Thymus (tissue), 11 donors: ENCODE measurements around the gene NPAS1. TPM values are rescaled to one million over a fixed set of nuclear protein-coding genes. Genes with fewer than 3 reads are reported as not detected.
"Not testable (repeated sequence)": the region's sequence is repeated elsewhere in the genome, so short reads cannot be mapped to it uniquely, and the experiment has no call there.

Source experiments
- DNase-seq, 9 donors: peaks; one replicate each; pipeline ENCODE4 v3.0.0-alpha.2; 2013; ENCODE audit warnings: low spot score in 9 of 9, low read depth in 6 of 9, missing footprints in 1 of 9
- H3K27ac ChIP-seq, 2 donors: one replicate each; pipeline ENCODE4 v1.5.1; 2013; ENCODE audit warnings: control low read depth in 1 of 2, low read depth in 1 of 2, low read length in 1 of 2, mild to moderate bottlenecking in 1 of 2, moderate library complexity in 1 of 2
- H3K27me3 ChIP-seq, 2 donors: one replicate each; pipeline ENCODE4 v1.5.1; 2013; ENCODE audit warnings: low read length in 1 of 2; ENCODE audit not compliant: control insufficient read depth in 2 of 2, insufficient read depth in 1 of 2
- H3K36me3 ChIP-seq, 2 donors: one replicate each; pipeline ENCODE4 v1.5.1; 2013; ENCODE audit warnings: low read length in 1 of 2, mild to moderate bottlenecking in 1 of 2, moderate library complexity in 1 of 2; ENCODE audit not compliant: control insufficient read depth in 2 of 2, insufficient read depth in 2 of 2
- H3K4me1 ChIP-seq, 2 donors: one replicate each; pipeline ENCODE4 v1.5.1; 2013; ENCODE audit warnings: low read length in 2 of 2; ENCODE audit not compliant: control insufficient read depth in 2 of 2, insufficient read depth in 2 of 2
- H3K4me3 ChIP-seq, 2 donors: one replicate each; pipeline ENCODE4 v1.5.1; 2013; ENCODE audit warnings: low read length in 2 of 2, control low read depth in 1 of 2, mild to moderate bottlenecking in 1 of 2
- H3K9me3 ChIP-seq, 2 donors: one replicate each; pipeline ENCODE4 v1.5.1; 2013; ENCODE audit warnings: low read length in 1 of 2, mild to moderate bottlenecking in 1 of 2; ENCODE audit not compliant: control insufficient read depth in 2 of 2, insufficient read depth in 1 of 2
- WGBS: extraction: QIAGEN DNeasy Blood & Tissue Kit; methylation state at CpG from one replicate; pipeline ENCODE4 v1.1.7; 2013; 5-methylcytosine and 5-hydroxymethylcytosine counted together
- polyA plus RNA-seq: library from polyadenylated mRNA; stranded (reverse); fragments of 200-250 nt; gene quantifications from one replicate; pipeline ENCODE4 v1.2.3, GENCODE V29; 2013
- total RNA-seq: library from RNA; stranded (reverse); fragments of 120-200 nt; gene quantifications from one replicate; pipeline ENCODE4 v1.2.4, GENCODE V29; 2013
- donor health status: healthy.

NPAS1 gene
- total and polyA plus RNA-seq, 2 donors, result 0.09 to 0.46 TPM

DNA sequence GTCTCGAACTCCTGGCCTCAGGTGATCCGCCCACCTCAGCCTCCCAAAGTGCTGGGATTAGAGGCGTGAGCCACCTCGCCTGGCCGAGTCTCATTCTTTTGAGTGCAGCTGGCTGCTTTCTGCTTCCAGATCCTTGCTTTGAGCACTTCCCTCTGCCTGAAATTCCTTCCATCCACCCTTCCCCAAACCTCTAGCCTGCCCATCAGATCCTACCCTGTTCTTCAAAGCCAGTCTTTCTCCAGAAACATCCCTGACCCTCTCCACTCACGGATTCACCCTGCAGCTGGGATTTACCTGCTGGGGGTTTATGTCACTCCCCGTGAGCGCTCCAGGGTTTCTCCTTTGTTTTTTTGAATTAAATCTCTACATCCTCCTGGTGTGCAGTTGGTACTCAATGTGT is 13.1 kb upstream of the NPAS1 start:
- H3K4me3 ChIP-seq, result no peak overlapping the region
- H3K27ac ChIP-seq, result no peak overlapping the region
- H3K4me1 ChIP-seq, result peaks cover 0 to 8% of the 10 kb centered on the region in 2 donors
- no peak for DNase-seq
- peaks cover 1 to 10% of the 10 kb centered on the region in 2 donors for H3K9me3 ChIP-seq
- 82% methylated on average over 8 of the region's 8 CpGs for WGBS
- H3K27me3 ChIP-seq, result peaks cover 3 to 47% of the 10 kb centered on the region in 2 donors
- peaks cover 4% of the 10 kb centered on the region in 2 donors for H3K36me3 ChIP-seq

GRCh38 chr19:47010549-47010948 is 9.1 kb upstream of the NPAS1 start:
- H3K4me1 ChIP-seq, H3K4me3 ChIP-seq, H3K27ac ChIP-seq, H3K9me3 ChIP-seq, DNase-seq, H3K36me3 ChIP-seq: not testable (repeated sequence)
- H3K27me3 ChIP-seq, result peaks cover 2 to 28% of the 10 kb centered on the region in 2 donors
- 94% methylated on average over 8 of the region's 8 CpGs for WGBS

GRCh38 chr19:47012617-47013016 is 7.0 kb upstream of the NPAS1 start:
- H3K27me3 ChIP-seq, result peaks cover 4 to 30% of the 10 kb centered on the region in 2 donors
- WGBS, result 48% methylated on average over 8 of the region's 8 CpGs
- H3K36me3 ChIP-seq, result no peaks in the 10 kb centered on the region
- H3K4me3 ChIP-seq, result no peak overlapping the region
- H3K27ac ChIP-seq, result no peak overlapping the region
- no peaks in the 10 kb centered on the region for H3K4me1 ChIP-seq
- no peaks in the 10 kb centered on the region for H3K9me3 ChIP-seq
- no peak for DNase-seq

GRCh38 chr19:47013041-47013517 is 6.6 kb upstream of the NPAS1 start:
- Histone ChIP-seq H3K4me3 (no peak overlapping the region), H3K4me1 (no peaks in the 10 kb centered on the region), H3K9me3 (no peaks in the 10 kb centered on the region), H3K27me3 (peaks cover 4 to 34% of the 10 kb centered on the region in 2 donors), H3K36me3 (no peaks in the 10 kb centered on the region), H3K27ac (no peak overlapping the region)
- WGBS, result 13% methylated on average over 16 of the region's 16 CpGs
- peak in 2 of 9 donors; percentile 43 to 56 for DNase-seq

DNA sequence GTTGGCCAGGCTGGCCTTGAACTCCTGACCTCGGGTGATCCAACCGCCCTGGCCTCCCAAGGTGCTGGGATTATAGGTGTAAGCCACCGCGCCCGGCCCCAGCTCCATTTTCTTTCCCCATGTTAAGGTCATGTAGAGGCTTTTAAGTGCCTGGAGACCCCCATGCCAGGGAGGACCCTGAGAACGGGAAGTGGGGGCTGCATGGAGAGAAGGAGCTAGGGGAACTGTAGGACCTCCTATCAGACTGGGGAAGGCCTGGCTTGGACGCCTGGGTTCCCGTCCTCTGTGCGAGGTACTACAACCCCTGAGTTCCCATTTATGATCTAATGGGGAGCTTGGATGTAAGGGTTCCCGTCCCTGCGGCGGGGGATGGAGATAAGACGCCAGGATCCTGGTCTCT is 714 bp upstream of the NPAS1 start:
- Histone ChIP-seq H3K27me3 (peaks cover 55 to 78% of the 10 kb centered on the region in 2 donors), H3K4me3 (no peak overlapping the region), H3K4me1 (peaks cover 0 to 9% of the 10 kb centered on the region in 2 donors), H3K36me3 (no peaks in the 10 kb centered on the region), H3K9me3 (peaks cover 0 to 10% of the 10 kb centered on the region in 2 donors), H3K27ac (no peak overlapping the region)
- no peak for DNase-seq
- WGBS, result 48% methylated on average over 13 of the region's 13 CpGs

GRCh38 chr19:47020132-47020805 is 632 bp downstream of the NPAS1 start:
- peaks cover 0 to 10% of the 10 kb centered on the region in 2 donors for H3K9me3 ChIP-seq
- H3K27me3 ChIP-seq, result peaks cover 66 to 87% of the 10 kb centered on the region in 2 donors
- H3K4me3 ChIP-seq, result peak overlapping the region in 1 of 2 donors; percentile 9
- DNase-seq, result no peak
- no peak overlapping the region for H3K27ac ChIP-seq
- H3K4me1 ChIP-seq, result peaks cover 0 to 9% of the 10 kb centered on the region in 2 donors
- no peaks in the 10 kb centered on the region for H3K36me3 ChIP-seq
- 3% methylated on average over 62 of the region's 62 CpGs for WGBS

- Histone ChIP-seq H3K36me3 (no peaks in the 10 kb centered on the region), H3K27ac (no peak overlapping the region), H3K4me3 (no peak overlapping the region), H3K4me1 (peaks cover 0 to 9% of the 10 kb centered on the region in 2 donors), H3K27me3 (peaks cover 68 to 89% of the 10 kb centered on the region in 2 donors), H3K9me3 (peaks cover 0 to 10% of the 10 kb centered on the region in 2 donors)
- no peak for DNase-seq
- WGBS, result 3% methylated on average over 37 of the region's 37 CpGs
These were observed 1.4 kb downstream of the NPAS1 start for GRCh38 chr19:47020992-47021496.

DNA sequence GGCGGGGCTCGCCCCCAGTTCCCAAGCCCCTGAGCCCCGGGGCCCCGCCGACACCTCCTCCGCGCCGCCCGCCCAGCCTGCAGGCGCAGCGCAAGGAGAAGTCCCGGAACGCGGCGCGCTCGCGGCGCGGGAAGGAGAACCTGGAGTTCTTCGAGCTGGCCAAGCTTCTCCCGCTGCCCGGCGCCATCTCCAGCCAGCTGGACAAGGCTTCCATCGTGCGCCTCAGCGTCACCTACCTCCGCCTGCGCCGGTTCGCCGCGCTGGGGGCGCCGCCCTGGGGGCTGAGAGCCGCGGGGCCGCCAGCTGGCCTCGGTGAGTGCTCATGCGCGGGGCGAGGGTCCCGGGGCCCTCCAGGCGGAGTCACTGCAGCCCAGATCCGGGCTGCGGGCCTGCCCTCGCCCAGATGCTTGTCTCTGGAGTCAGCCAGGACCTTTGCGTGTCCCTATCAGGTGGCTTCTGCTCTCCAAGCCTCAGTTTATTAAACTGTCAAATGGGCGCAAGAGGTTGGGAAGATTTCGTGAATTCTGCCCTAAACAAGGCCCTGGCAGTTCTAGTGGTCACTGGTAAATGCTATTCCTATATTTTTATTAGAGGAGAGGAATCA is 2.0 kb downstream of the NPAS1 start:
- peaks cover 0 to 10% of the 10 kb centered on the region in 2 donors for H3K9me3 ChIP-seq
- no peaks in the 10 kb centered on the region for H3K36me3 ChIP-seq
- H3K4me3 ChIP-seq, result no peak overlapping the region
- H3K27me3 ChIP-seq, result peaks cover 67 to 93% of the 10 kb centered on the region in 2 donors
- peaks cover 0 to 9% of the 10 kb centered on the region in 2 donors for H3K4me1 ChIP-seq
- 10% methylated on average over 50 of the region's 50 CpGs for WGBS
- H3K27ac ChIP-seq, result no peak overlapping the region
- no peak for DNase-seq

GRCh38 chr19:47022140-47022536 is 2.5 kb downstream of the NPAS1 start:
- Histone ChIP-seq H3K36me3 (no peaks in the 10 kb centered on the region), H3K27ac (no peak overlapping the region), H3K4me3 (no peak overlapping the region), H3K4me1 (peaks cover 0 to 9% of the 10 kb centered on the region in 2 donors), H3K9me3 (peaks cover 0 to 10% of the 10 kb centered on the region in 2 donors), H3K27me3 (peaks cover 71 to 94% of the 10 kb centered on the region in 2 donors)
- DNase-seq, result no peak
- WGBS, result 33% methylated on average over 14 of the region's 14 CpGs
